SK-N-SH treated with all-trans-retinoic acid at 6 μM for 48 hours (cell line): ENCODE measurements around the gene ACTL6A.

Source experiments
- ATAC-seq: fragments of 200-7000 bp; cut with Tn5 transposase; 3 replicates; pipeline ENCODE4 v1.9.1; 2020; ENCODE audit warnings: mild to moderate bottlenecking, moderate library complexity
- ARNTL ChIP-seq: fragments of 450-650 bp; formaldehyde crosslinking; IDR thresholded peaks from 2 replicates; pipeline ENCODE4 v1.5.0; 2020; ENCODE audit warnings: low read depth, mild to moderate bottlenecking, moderate library complexity, borderline replicate concordance
- BACH2 ChIP-seq: fragments of 250-450 bp; sonication (Bioruptor Pico); IDR thresholded peaks from 2 replicates; pipeline ENCODE4 v1.9.0; 2021; ENCODE audit warnings: mild to moderate bottlenecking, borderline replicate concordance
- GLIS3 ChIP-seq: fragments of 250-450 bp; sonication (Bioruptor Pico); IDR thresholded peaks from 2 replicates; pipeline ENCODE4 v1.5.0; 2020; ENCODE audit warnings: mild to moderate bottlenecking, moderate library complexity
- ISL1 ChIP-seq: fragments of 250-450 bp; sonication (Bioruptor Pico); IDR thresholded peaks from 2 replicates; pipeline ENCODE4 v2.1.2; 2022; ENCODE audit warnings: mild to moderate bottlenecking, moderate library complexity
- OSR1 ChIP-seq: fragments of 250-450 bp; sonication (Bioruptor Pico); IDR thresholded peaks from 2 replicates; pipeline ENCODE4 v1.8.0; 2022; ENCODE audit warnings: moderate library complexity, mild to moderate bottlenecking, inconsistent platforms
- PPARA ChIP-seq: fragments of 250-450 bp; sonication (Bioruptor Pico); IDR thresholded peaks from 2 replicates; pipeline ENCODE4 v1.5.0; 2020; ENCODE audit warnings: mild to moderate bottlenecking, borderline replicate concordance
- RARB ChIP-seq: fragments of 250-450 bp; sonication (Bioruptor Pico); IDR thresholded peaks from 2 replicates; pipeline ENCODE4 v1.8.0; 2021; ENCODE audit warnings: mild to moderate bottlenecking, moderate library complexity
- SNAI2 ChIP-seq: fragments of 250-450 bp; sonication (Bioruptor Pico); IDR thresholded peaks from 2 replicates; pipeline ENCODE4 v1.5.0; 2020; ENCODE audit warnings: mild to moderate bottlenecking, moderate library complexity
- TCF4 ChIP-seq: fragments of 250-450 bp; sonication (Bioruptor Pico); IDR thresholded peaks from 2 replicates; pipeline ENCODE4 v1.8.0; 2021; ENCODE audit warnings: mild to moderate bottlenecking, moderate library complexity, borderline replicate concordance
- TOX ChIP-seq: fragments of 250-450 bp; sonication (Bioruptor Pico); IDR thresholded peaks from 2 replicates; pipeline ENCODE4 v1.8.0; 2021; ENCODE audit warnings: mild to moderate bottlenecking, moderate library complexity, borderline replicate concordance
- ZC3H10 ChIP-seq: fragments of 250-450 bp; sonication (Bioruptor Pico); IDR thresholded peaks from 2 replicates; pipeline ENCODE4 v1.5.1; 2021; ENCODE audit warnings: mild to moderate bottlenecking, moderate library complexity
- ZFP3 ChIP-seq: fragments of 250-450 bp; sonication (Bioruptor Pico); IDR thresholded peaks from 2 replicates; pipeline ENCODE4 v1.5.0; 2020; ENCODE audit warnings: mild to moderate bottlenecking, moderate library complexity
- ZNF70 ChIP-seq: fragments of 450-650 bp; formaldehyde crosslinking; IDR thresholded peaks from 2 replicates; pipeline ENCODE4 v1.5.0; 2020; ENCODE audit warnings: mild to moderate bottlenecking, moderate library complexity
- TF ChIP-seq, protein P1 (sequence below): fragments of 250-450 bp; sonication (Bioruptor Pico); IDR thresholded peaks from 2 replicates; pipeline ENCODE4 v1.5.1; 2020; ENCODE audit warnings: low read depth, mild to moderate bottlenecking, moderate library complexity
- TF ChIP-seq, protein P2 (sequence below): fragments of 250-450 bp; sonication (Bioruptor Pico); IDR thresholded peaks from 2 replicates; pipeline ENCODE4 v1.8.0; 2020; ENCODE audit warnings: mild to moderate bottlenecking, moderate library complexity, borderline replicate concordance
- TF ChIP-seq, protein P3 (sequence below): fragments of 250-450 bp; sonication (Bioruptor Pico); IDR thresholded peaks from 2 replicates; pipeline ENCODE4 v1.8.0; 2021; ENCODE audit warnings: low read depth, mild to moderate bottlenecking, moderate library complexity, borderline replicate concordance
- TF ChIP-seq, protein P4 (sequence below): fragments of 250-450 bp; sonication (Bioruptor Pico); IDR thresholded peaks from 2 replicates; pipeline ENCODE4 v1.5.1; 2021; ENCODE audit warnings: mild to moderate bottlenecking, moderate library complexity

The ACTL6A gene

DNA sequence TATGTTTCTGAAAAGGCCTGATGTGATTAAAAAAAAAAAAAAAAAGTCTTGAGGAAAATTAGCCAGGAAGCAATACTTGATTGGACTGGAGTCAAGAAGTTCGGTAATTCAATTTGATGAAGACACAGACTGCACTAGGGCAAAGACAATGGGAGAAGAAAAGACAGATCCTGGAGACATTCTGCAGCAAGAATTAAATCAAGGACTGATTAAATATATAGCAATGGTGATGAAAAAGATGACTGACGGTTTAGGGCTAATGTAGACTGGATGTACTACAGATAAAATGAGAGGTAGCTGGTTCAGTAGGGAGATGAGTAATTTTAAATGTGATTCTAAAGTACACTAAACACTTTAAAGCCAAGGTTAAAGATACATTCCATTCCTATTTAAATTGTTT is 27.9 kb downstream of the ACTL6A start:
- peak; percentile 84 for ATAC-seq
- TF ChIP-seq TOX (CRISPR knock-in tag) = no peak
- TF ChIP-seq ISL1 = peak; percentile 94

DNA sequence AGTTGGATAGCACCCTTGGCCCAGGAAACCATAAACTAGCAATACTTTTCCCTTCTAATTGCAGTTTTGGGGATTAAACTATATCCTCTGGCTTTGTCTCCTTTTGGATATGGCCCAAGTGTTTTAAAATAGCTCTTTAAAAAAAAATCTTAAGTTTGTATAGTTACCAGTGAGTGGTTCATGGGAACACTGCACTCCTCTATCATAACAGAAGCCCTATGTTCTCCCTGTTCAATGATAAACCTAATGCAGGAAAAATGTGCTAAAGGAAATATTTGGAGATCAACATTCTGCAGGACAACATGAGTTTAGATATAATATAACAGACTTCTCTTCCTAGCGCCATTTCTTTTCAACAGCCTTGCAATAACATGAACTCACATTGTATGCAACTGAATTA is 28.6 kb downstream of the ACTL6A start:
- TF ChIP-seq, protein P1, sequence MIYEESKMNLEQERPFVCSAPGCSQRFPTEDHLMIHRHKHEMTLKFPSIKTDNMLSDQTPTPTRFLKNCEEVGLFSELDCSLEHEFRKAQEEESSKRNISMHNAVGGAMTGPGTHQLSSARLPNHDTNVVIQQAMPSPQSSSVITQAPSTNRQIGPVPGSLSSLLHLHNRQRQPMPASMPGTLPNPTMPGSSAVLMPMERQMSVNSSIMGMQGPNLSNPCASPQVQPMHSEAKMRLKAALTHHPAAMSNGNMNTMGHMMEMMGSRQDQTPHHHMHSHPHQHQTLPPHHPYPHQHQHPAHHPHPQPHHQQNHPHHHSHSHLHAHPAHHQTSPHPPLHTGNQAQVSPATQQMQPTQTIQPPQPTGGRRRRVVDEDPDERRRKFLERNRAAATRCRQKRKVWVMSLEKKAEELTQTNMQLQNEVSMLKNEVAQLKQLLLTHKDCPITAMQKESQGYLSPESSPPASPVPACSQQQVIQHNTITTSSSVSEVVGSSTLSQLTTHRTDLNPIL (CRISPR knock-in tag) = no peak
- peak; percentile 56 for ATAC-seq

DNA sequence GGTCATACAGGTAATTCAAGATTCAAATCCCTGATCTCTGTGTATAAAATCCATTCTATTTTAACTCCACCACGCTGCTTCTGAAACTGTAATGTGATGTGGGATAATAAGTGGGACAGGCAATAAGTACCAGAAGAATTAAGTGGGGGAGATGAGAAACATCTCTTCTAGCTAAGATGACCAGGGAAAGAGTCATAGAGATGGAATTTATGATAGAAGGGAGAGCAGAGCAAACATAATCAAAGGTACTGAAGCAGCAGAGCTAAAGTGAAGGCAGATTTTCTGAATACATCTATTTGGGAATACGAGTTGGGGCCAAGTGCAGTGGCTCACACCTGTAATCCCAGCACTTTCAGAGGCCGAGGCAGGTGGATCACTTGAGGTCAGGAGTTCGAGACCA is 36.8 kb downstream of the ACTL6A start:
- ATAC-seq = no peak
- TF ChIP-seq ARNTL (CRISPR knock-in tag) (no peak), OSR1 (CRISPR knock-in tag) (no peak), ISL1 (peak; percentile 28; the same call in 1 of the 2 replicates), ZNF70 (no peak)
- TF ChIP-seq, protein P1 (CRISPR knock-in tag) = no peak

DNA sequence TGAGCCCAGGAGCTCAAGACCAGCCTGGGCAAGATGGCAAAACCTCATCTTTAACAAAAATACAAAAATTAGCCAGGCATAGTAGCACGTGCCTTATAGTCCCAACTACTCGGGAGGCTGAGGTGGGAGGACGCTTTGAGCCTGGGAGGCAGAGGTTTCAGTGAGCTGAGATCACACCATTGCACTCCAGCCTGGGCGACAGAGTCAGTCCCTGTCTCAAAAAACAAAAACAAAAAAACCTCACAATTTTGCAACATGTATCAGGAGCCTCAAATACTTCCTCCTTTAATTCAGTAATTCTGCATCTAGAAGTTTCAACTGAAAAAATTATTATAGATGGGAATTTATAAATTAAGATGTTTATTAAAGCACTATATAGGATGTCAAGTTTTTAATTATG is 40.6 kb downstream of the ACTL6A start:
- TF ChIP-seq ARNTL (CRISPR knock-in tag) = no peak
- no peak for ATAC-seq

DNA sequence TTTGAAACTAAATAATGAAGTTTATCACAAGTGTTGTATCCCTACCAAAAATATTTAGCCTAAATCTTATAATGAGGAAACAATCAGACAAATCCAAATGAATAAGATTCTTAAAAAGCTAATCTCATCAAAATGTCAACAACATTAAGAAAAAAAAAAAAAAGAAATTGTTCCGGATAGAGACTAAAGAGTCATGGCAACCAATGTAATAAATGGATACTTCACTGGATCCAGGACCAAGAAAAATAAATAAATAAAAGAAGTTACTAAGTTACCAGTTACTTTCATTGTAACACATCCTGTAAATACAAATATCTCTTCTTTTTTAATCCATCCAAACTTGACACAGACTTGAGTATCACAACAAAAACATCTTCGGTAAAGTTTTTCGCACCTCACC is 41.1 kb downstream of the ACTL6A start:
- ATAC-seq = peak; percentile 15
- TF ChIP-seq TCF4 (CRISPR knock-in tag) = no peak
- TF ChIP-seq ZC3H10 (CRISPR knock-in tag) = no peak
- TF ChIP-seq, protein P2, sequence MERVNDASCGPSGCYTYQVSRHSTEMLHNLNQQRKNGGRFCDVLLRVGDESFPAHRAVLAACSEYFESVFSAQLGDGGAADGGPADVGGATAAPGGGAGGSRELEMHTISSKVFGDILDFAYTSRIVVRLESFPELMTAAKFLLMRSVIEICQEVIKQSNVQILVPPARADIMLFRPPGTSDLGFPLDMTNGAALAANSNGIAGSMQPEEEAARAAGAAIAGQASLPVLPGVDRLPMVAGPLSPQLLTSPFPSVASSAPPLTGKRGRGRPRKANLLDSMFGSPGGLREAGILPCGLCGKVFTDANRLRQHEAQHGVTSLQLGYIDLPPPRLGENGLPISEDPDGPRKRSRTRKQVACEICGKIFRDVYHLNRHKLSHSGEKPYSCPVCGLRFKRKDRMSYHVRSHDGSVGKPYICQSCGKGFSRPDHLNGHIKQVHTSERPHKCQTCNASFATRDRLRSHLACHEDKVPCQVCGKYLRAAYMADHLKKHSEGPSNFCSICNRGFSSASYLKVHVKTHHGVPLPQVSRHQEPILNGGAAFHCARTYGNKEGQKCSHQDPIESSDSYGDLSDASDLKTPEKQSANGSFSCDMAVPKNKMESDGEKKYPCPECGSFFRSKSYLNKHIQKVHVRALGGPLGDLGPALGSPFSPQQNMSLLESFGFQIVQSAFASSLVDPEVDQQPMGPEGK (CRISPR knock-in tag) = no peak
- TF ChIP-seq OSR1 (CRISPR knock-in tag) = no peak
- no peak for TF ChIP-seq ISL1
- TF ChIP-seq, protein P3, sequence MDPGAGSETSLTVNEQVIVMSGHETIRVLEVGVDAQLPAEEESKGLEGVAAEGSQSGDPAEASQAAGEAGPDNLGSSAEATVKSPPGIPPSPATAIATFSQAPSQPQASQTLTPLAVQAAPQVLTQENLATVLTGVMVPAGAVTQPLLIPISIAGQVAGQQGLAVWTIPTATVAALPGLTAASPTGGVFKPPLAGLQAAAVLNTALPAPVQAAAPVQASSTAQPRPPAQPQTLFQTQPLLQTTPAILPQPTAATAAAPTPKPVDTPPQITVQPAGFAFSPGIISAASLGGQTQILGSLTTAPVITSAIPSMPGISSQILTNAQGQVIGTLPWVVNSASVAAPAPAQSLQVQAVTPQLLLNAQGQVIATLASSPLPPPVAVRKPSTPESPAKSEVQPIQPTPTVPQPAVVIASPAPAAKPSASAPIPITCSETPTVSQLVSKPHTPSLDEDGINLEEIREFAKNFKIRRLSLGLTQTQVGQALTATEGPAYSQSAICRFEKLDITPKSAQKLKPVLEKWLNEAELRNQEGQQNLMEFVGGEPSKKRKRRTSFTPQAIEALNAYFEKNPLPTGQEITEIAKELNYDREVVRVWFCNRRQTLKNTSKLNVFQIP = no peak
- TF ChIP-seq BACH2 = no peak
- no peak for TF ChIP-seq RARB (CRISPR knock-in tag)
- TF ChIP-seq GLIS3 (CRISPR knock-in tag) = no peak
- no peak for TF ChIP-seq ZNF70

DNA sequence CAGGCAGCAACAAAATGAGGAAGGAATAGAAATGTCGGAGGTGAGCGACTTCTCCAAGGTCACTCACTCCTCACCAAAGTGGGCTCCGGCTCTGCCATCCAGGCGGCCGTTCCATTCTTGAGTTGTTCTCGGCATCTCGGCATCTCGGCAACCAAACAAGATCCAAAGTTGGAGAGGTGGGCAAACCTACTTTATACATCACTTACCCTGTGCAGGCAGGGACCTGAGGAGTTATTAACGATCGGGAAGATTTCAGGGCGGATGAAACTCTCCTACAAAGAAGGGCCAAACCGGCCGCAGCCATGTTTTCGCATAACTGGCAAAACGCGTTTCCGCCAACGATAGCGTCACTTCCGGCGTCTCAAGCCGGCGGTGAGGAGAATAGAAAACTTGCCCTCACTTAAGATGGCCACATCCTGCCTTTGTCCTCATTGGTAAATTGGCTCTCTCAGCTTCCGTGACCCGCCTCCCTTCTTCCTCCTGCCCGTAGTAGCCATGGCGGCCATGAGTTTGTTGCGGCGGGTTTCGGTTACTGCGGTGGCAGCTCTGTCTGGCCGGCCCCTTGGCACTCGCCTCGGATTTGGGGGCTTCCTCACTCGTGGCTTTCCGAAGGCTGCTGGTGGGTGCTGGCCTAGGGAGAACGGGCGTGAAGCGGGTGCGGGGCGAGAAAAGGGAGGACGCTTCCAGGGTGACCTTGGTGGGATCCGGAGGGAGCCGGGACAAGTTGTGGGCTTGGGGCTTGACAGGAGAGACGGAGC is 41.8 kb downstream of the ACTL6A start, which contains the start of the genes MRPL47 and NDUFB5:
Gene MRPL47, minus strand, starts transcription at position 318 of the 758 bp plus-strand sequence. Its CDS starts 14 bp downstream, at position 304.
Gene NDUFB5, plus strand, starts transcription at position 474 of the 758 bp plus-strand sequence. Its CDS starts 22 bp downstream, at position 496.
- TF ChIP-seq, protein P4, sequence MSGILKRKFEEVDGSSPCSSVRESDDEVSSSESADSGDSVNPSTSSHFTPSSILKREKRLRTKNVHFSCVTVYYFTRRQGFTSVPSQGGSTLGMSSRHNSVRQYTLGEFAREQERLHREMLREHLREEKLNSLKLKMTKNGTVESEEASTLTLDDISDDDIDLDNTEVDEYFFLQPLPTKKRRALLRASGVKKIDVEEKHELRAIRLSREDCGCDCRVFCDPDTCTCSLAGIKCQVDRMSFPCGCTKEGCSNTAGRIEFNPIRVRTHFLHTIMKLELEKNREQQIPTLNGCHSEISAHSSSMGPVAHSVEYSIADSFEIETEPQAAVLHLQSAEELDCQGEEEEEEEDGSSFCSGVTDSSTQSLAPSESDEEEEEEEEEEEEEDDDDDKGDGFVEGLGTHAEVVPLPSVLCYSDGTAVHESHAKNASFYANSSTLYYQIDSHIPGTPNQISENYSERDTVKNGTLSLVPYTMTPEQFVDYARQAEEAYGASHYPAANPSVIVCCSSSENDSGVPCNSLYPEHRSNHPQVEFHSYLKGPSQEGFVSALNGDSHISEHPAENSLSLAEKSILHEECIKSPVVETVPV (CRISPR knock-in tag) = no peak
- TF ChIP-seq PPARA (no peak), SNAI2 (no peak), ZFP3 (CRISPR knock-in tag) (0 out of 2 replicates have a peak, but pooled peaks have one; percentile 32)
- TF ChIP-seq, protein P2 (CRISPR knock-in tag) = no peak
- TF ChIP-seq, all 23 proteins: peak for 1
- peak; percentile 100 for ATAC-seq
